Endothelial cell of umbilical vein (primary cell): Measurements from ENCODE around the gene THSD7B. TPM values are rescaled to one million over a fixed set of nuclear protein-coding genes. Genes with fewer than 3 reads are reported as not detected.

ENCODE experiments used
- BruUV-seq: library from RNA; stranded (reverse); fragments of 400-500 nt; replicated peaks from 2 replicates; lab custom pipeline; 2021; lab: Mats Ljungman, UMichigan
- CTCF ChIA-PET: fragments of 300-600, 350-600 bp; sonication (Branson Sonifier 250); formaldehyde crosslinking; loops from one replicate; lab custom pipeline; 2021; ENCODE audit warnings: antibody characterized with exemption, inconsistent platforms; lab: Charles Lee
- POLR2A ChIA-PET: fragments of 300-600, 350-600 bp; sonication (Branson Sonifier 250); formaldehyde crosslinking; loops from one replicate; lab custom pipeline; 2021; ENCODE audit warnings: antibody characterized with exemption, inconsistent platforms; lab: Charles Lee
- DNase-seq: peaks from one replicate; pipeline ENCODE4 v3.0.0-alpha.2; 2011; ENCODE audit warnings: low read depth, low spot score
- FAIRE-seq: peaks from 2 replicates; lab custom pipeline; 2011; peaks lifted over from hg19 to GRCh38; lab: Jason Lieb, UNC
- H2AFZ ChIP-seq: 2 replicates; pipeline ENCODE4 v1.6.0; 2012; ENCODE audit warnings: low read depth, low read length, control low read depth, inconsistent platforms
- H3K27ac ChIP-seq: 2 replicates; pipeline ENCODE4 v1.5.1; 2011; ENCODE audit warnings: low read depth, mild to moderate bottlenecking, control low read depth, low read length, moderate library complexity; ENCODE audit not compliant: insufficient read depth
- H3K27me3 ChIP-seq, 2 experiments: 2 replicates each; pipeline versions ENCODE4 v1.6.0 to v1.6.1; 2011; ENCODE audit warnings: low read length in 2 of 2, mixed read lengths in 1 of 2; ENCODE audit not compliant: control insufficient read depth in 2 of 2, insufficient read depth in 2 of 2
- H3K36me3 ChIP-seq, 2 experiments: 2 replicates in 1 of 2; 3 replicates in 1 of 2; pipeline ENCODE4 v1.5.1; 2011; ENCODE audit warnings: low read length in 2 of 2, mild to moderate bottlenecking in 1 of 2, moderate library complexity in 1 of 2; ENCODE audit not compliant: control insufficient read depth in 2 of 2, insufficient read depth in 2 of 2; ENCODE audit errors: extremely low read depth in 1 of 2
- H3K4me1 ChIP-seq: 3 replicates; pipeline ENCODE4 v1.5.1; 2011; ENCODE audit warnings: mild to moderate bottlenecking, low read length; ENCODE audit not compliant: control insufficient read depth, insufficient read depth; ENCODE audit errors: extremely low read depth
- H3K4me2 ChIP-seq: 2 replicates; pipeline ENCODE4 v1.6.1; 2011; ENCODE audit warnings: low read length, control low read depth, mixed read lengths; ENCODE audit not compliant: insufficient read depth
- H3K4me3 ChIP-seq, 3 experiments: fragments of 200-600 bp in 1 of 3; sonication (generic), shearing (Covaris generic) in 1 of 3; replicated peaks in 1 of 3; 2 replicates each; pipeline ENCODE4 v1.5.1; 2011 to 2016; ENCODE audit warnings: control low read depth in 3 of 3, low read length in 3 of 3, mild to moderate bottlenecking in 2 of 3, inconsistent platforms in 1 of 3, low read depth in 1 of 3, moderate library complexity in 1 of 3; ENCODE audit not compliant: insufficient read depth in 1 of 3
- H3K79me2 ChIP-seq: 2 replicates; pipeline ENCODE4 v1.6.0; 2012; ENCODE audit warnings: low read length, inconsistent platforms; ENCODE audit not compliant: control insufficient read depth, insufficient read depth
- H3K9ac ChIP-seq: replicated peaks from 2 replicates; pipeline ENCODE3; 2011; ENCODE audit warnings: low read length, control low read depth; ENCODE audit not compliant: insufficient read depth; ENCODE audit errors: extremely low read depth
- H3K9me1 ChIP-seq: replicated peaks from 3 replicates; pipeline ENCODE4 v1.6.0; 2011; ENCODE audit warnings: mild to moderate bottlenecking, low read length; ENCODE audit not compliant: control insufficient read depth, insufficient read depth; ENCODE audit errors: extremely low read depth
- H3K9me3 ChIP-seq: replicated peaks from 2 replicates; pipeline ENCODE4 v1.5.1; 2012; ENCODE audit warnings: low read length, inconsistent platforms; ENCODE audit not compliant: control insufficient read depth, insufficient read depth
- H4K20me1 ChIP-seq: replicated peaks from 2 replicates; pipeline ENCODE3; 2011; ENCODE audit warnings: mild to moderate bottlenecking, low read length; ENCODE audit not compliant: control insufficient read depth, insufficient read depth; ENCODE audit errors: extremely low read depth
- EZH2 ChIP-seq: IDR thresholded peaks from 2 replicates; pipeline ENCODE4 v1.6.1; 2012; ENCODE audit warnings: borderline replicate concordance, low read depth, mild to moderate bottlenecking, moderate library complexity, low read length, inconsistent platforms; ENCODE audit not compliant: severe bottlenecking
- FOS ChIP-seq: IDR thresholded peaks from 2 replicates; pipeline ENCODE4 v1.6.1; 2011; ENCODE audit warnings: mild to moderate bottlenecking, low read length, moderate library complexity, borderline replicate concordance; ENCODE audit not compliant: insufficient read depth
- GATA2 ChIP-seq: IDR thresholded peaks from 2 replicates; pipeline ENCODE4 v1.7.0; 2011; ENCODE audit warnings: low read depth, mild to moderate bottlenecking, moderate library complexity, mixed read lengths, low read length; ENCODE audit not compliant: insufficient read length, insufficient read depth
- JUN ChIP-seq: IDR thresholded peaks from 2 replicates; pipeline ENCODE4 v1.6.1; 2011; ENCODE audit warnings: borderline replicate concordance, low read depth; ENCODE audit not compliant: insufficient read length, insufficient read depth
- MYC ChIP-seq: IDR thresholded peaks from one replicate; pipeline ENCODE4 v1.6.1; 2011; ENCODE audit warnings: mild to moderate bottlenecking, low read depth, low read length
- POLR2A ChIP-seq: IDR thresholded peaks from 2 replicates; pipeline ENCODE4 v1.6.1; 2012; ENCODE audit warnings: low read depth, mild to moderate bottlenecking, control low read depth, low read length
- POLR2AphosphoS5 ChIP-seq: IDR thresholded peaks from 2 replicates; pipeline ENCODE4 v1.6.1; 2012; ENCODE audit warnings: low read depth, mild to moderate bottlenecking, control low read depth, low read length, moderate library complexity; ENCODE audit not compliant: insufficient read depth
- dilution Hi-C: fragments of 300-500 bp; cut with MboI; formaldehyde crosslinking; loops from one replicate; pipeline ENCODE4 v1.15.0; 2019; ENCODE audit warnings: low sequenced_read_pairs; ENCODE audit not compliant: extremely low pct_ligation_motif_present
- intact Hi-C: fragments of 100-400 bp; cut with micrococcal nuclease; formaldehyde crosslinking; loops from one replicate; pipeline ENCODE4 v1.10.0; 2022
- polyA plus RNA-seq, 4 experiments: library from polyadenylated mRNA; depleted of rRNA in 3 of 4; stranded (reverse) in 3 of 4; unstranded in 1 of 4; fragments of >200 nt; gene quantifications; 2 replicates each; pipeline versions ENCODE4 v1.2.1 to v1.2.3, GENCODE V29; 2011 to 2012; ENCODE audit warnings: missing spikeins in 1 of 4
- total RNA-seq: library from RNA; stranded (reverse); gene quantifications from 2 replicates; pipeline ENCODE4 v1.2.3, GENCODE V29; 2021
- TF ChIP-seq, protein P1 (sequence below), 2 donors: IDR thresholded peaks; 1 replicate in 1 of 2; 2 replicates in 1 of 2; pipeline ENCODE4 v1.5.1; 2011; ENCODE audit warnings: low read length in 2 of 2, mild to moderate bottlenecking in 2 of 2, moderate library complexity in 2 of 2, control low read depth in 1 of 2, inconsistent platforms in 1 of 2, low read depth in 1 of 2; ENCODE audit not compliant: insufficient read depth in 1 of 2; ENCODE audit errors: extremely low read depth in 1 of 2
- TF ChIP-seq, protein P2 (sequence below): IDR thresholded peaks from 2 replicates; pipeline ENCODE4 v1.6.1; 2011; ENCODE audit not compliant: insufficient read depth, insufficient read length

The THSD7B gene
- total and polyA plus RNA-seq, 2 donors (not counting 3 experiments of a cell fraction or from before 2014, with no cell fraction given): 0.04 TPM; not detected in 1

DNA sequence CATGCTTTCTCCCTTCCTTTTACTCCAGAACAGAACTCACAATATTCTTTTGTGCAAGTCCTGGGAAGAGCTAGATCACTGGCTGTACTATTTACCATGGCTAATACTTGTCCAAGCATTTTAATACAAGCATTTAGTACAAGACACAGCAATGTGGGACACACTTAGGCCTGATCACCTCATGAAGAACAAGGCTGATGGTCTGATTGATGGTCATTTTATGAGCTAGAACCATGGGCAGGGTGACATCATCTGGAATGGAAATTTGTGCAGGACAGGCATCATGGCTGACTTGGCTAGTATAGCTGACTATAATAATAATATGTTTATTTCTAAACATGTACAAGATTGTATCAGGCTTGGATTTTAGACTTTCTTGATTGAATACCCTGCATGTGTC lies 824.8 kb downstream of the THSD7B start:
- no peaks in the 10 kb centered on the region for H4K20me1 ChIP-seq
- H3K4me3 ChIP-seq: no peak overlapping the region
- dilution Hi-C loops (no loop called here), intact Hi-C loops (no loop called here)
- H3K36me3 ChIP-seq: no peaks in the 10 kb centered on the region
- ChIA-PET CTCF (no interaction called here), POLR2A (no interaction called here)
- no peaks in the 10 kb centered on the region for H3K79me2 ChIP-seq
- H3K27me3 ChIP-seq: no peaks in the 10 kb centered on the region
- TF ChIP-seq EZH2: no peak
- TF ChIP-seq, protein P1, sequence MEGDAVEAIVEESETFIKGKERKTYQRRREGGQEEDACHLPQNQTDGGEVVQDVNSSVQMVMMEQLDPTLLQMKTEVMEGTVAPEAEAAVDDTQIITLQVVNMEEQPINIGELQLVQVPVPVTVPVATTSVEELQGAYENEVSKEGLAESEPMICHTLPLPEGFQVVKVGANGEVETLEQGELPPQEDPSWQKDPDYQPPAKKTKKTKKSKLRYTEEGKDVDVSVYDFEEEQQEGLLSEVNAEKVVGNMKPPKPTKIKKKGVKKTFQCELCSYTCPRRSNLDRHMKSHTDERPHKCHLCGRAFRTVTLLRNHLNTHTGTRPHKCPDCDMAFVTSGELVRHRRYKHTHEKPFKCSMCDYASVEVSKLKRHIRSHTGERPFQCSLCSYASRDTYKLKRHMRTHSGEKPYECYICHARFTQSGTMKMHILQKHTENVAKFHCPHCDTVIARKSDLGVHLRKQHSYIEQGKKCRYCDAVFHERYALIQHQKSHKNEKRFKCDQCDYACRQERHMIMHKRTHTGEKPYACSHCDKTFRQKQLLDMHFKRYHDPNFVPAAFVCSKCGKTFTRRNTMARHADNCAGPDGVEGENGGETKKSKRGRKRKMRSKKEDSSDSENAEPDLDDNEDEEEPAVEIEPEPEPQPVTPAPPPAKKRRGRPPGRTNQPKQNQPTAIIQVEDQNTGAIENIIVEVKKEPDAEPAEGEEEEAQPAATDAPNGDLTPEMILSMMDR (IDR thresholded peaks at IDR 0.05; ENCODE audit: extremely low read depth in 1 of 2, insufficient read depth in 1 of 2, low read depth in 1 of 2, low read length in 2 of 2): no peak
- TF ChIP-seq, protein P2, sequence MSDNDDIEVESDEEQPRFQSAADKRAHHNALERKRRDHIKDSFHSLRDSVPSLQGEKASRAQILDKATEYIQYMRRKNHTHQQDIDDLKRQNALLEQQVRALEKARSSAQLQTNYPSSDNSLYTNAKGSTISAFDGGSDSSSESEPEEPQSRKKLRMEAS: no peak
- no peak for TF ChIP-seq JUN
- TF ChIP-seq FOS: no peak
- TF ChIP-seq POLR2AphosphoS5: no peak
- no peak for TF ChIP-seq GATA2
- TF ChIP-seq MYC: no peak
- no peak for TF ChIP-seq POLR2A
- no peak overlapping the region for H2AFZ ChIP-seq
- H3K4me2 ChIP-seq: no peak overlapping the region
- no TSS peak for BruUV-seq
- no peaks in the 10 kb centered on the region for H3K9me3 ChIP-seq
- no peak overlapping the region for H3K27ac ChIP-seq
- no peaks in the 10 kb centered on the region for H3K9me1 ChIP-seq
- FAIRE-seq (no peak), DNase-seq (no peak)
- no peaks in the 10 kb centered on the region for H3K4me1 ChIP-seq
- H3K9ac ChIP-seq: no peak overlapping the region
